GM19023 (cell line): Measurements from ENCODE around the gene RPS28.

ENCODE experiments used
- ATAC-seq: cut with Tn5 transposase; IDR thresholded peaks from one replicate; pipeline ENCODE4 v1.9.1; 2021; ENCODE audit warnings: mild to moderate bottlenecking, moderate library complexity; ENCODE audit not compliant: unreplicated experiment

Gene RPS28

DNA sequence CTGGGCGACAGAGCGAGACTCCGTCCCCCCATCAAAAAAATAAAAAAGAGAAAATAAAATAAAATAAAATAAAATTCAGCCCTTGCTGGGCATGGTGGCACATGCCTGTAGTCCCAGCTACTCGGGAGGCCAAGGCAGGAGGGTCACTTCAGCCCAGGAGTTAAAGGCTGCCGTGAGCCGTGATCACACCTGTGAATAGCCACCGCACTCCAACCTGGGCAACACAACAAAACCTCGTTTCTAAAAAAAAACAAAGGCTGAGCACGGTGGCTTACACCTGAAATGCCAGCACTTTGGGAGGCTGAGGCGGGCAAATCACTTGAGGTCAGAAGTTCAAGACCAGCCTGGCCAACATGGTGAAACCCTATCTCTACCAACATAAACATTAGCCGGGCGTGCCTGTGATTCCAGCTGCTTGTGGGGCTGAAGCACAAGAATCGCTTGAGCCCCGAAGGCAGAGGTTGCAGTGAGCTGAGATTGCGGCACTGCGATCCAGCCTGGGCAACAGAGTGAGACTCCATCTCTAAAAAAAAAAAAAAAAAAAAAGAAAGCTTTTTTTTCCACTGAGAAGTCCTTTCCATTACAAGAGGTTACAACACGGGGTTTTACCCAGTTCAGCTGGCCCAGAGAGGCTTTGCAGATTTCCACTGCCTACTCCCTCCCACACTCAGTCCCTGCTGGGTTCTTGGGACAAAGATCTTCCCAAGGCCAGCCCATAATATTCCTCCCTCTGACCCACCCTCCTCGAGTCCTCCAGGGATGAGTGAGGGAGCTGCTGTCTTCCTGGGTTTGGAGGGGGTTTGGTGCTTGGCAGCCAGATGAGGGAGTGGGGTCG is 49.1 kb downstream of the RPS28 start:
- no peak for ATAC-seq

DNA sequence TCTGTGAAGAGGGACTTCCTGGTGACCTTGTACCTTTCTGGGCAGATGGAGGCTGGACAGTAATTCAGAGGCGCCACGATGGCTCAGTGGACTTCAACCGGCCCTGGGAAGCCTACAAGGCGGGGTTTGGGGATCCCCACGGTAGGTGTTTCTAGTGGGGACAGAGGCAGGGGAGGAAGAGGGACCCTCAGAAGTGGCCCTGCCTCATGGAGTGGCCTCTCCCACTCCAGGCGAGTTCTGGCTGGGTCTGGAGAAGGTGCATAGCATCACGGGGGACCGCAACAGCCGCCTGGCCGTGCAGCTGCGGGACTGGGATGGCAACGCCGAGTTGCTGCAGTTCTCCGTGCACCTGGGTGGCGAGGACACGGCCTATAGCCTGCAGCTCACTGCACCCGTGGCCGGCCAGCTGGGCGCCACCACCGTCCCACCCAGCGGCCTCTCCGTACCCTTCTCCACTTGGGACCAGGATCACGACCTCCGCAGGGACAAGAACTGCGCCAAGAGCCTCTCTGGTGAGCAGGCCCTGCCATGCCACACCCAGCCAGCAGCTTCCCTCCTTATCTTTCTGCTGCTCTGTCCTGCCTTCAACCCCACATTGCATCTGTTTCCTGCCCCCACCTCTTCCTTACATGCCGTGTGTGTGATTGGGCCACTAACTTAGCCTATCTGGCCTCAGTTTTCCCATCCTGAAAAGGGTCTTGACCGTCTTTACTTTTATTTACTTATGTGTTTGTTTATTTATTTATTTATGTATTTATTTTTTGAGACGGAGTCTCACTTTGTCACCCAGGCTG is 49.9 kb downstream of the RPS28 start:
- no peak for ATAC-seq
